ENCODE measurements around the gene RNF14.
"Not testable (repeated sequence)": the region's sequence is repeated elsewhere in the genome, so short reads cannot be mapped to it uniquely, and the experiment has no call there.

The RNF14 gene, protein sequence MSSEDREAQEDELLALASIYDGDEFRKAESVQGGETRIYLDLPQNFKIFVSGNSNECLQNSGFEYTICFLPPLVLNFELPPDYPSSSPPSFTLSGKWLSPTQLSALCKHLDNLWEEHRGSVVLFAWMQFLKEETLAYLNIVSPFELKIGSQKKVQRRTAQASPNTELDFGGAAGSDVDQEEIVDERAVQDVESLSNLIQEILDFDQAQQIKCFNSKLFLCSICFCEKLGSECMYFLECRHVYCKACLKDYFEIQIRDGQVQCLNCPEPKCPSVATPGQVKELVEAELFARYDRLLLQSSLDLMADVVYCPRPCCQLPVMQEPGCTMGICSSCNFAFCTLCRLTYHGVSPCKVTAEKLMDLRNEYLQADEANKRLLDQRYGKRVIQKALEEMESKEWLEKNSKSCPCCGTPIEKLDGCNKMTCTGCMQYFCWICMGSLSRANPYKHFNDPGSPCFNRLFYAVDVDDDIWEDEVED

GRCh38 chr5:141968914-141969608 is at the start of gene RNF14:
RNF14 (plus strand) TSS chr5:141969105; CDS start chr5:141973589, 4,484 bp downstream.
- peak; percentile 90 for DNase-seq (ENCODE audit: low read depth)
- TF ChIP-seq CTCF (conservative IDR thresholded peaks at IDR 0.05; ENCODE audit: control insufficient read depth, insufficient read depth, low read depth, low read length): peak; percentile 56
- H3K4me3 ChIP-seq (ENCODE audit: control insufficient read depth, low read depth, low read length): peak within 1 kb of the TSS; percentile 94

GRCh38 chr5:141919218-141920119 is 49.4 kb upstream of the RNF14 start:
- no peak for TF ChIP-seq CTCF (conservative IDR thresholded peaks at IDR 0.05; ENCODE audit: control insufficient read depth, insufficient read depth, low read depth, low read length)
- no peak for DNase-seq (ENCODE audit: low read depth)
- H3K4me3 ChIP-seq (ENCODE audit: control insufficient read depth, low read depth, low read length): no peak overlapping the region

GRCh38 chr5:141920771-141921170 is 48.1 kb upstream of the RNF14 start:
- H3K4me3 ChIP-seq (ENCODE audit: control insufficient read depth, low read depth, low read length): no peak overlapping the region
- no peak for DNase-seq (ENCODE audit: low read depth)
- no peak for TF ChIP-seq CTCF (conservative IDR thresholded peaks at IDR 0.05; ENCODE audit: control insufficient read depth, insufficient read depth, low read depth, low read length)

- not testable (repeated sequence) for DNase-seq (ENCODE audit: low read depth)
- H3K4me3 ChIP-seq (ENCODE audit: control insufficient read depth, low read depth, low read length): peak overlapping the region; percentile 70
Observed at GRCh38 chr5:141922827-141923447, 46.0 kb upstream of the RNF14 start.

DNA sequence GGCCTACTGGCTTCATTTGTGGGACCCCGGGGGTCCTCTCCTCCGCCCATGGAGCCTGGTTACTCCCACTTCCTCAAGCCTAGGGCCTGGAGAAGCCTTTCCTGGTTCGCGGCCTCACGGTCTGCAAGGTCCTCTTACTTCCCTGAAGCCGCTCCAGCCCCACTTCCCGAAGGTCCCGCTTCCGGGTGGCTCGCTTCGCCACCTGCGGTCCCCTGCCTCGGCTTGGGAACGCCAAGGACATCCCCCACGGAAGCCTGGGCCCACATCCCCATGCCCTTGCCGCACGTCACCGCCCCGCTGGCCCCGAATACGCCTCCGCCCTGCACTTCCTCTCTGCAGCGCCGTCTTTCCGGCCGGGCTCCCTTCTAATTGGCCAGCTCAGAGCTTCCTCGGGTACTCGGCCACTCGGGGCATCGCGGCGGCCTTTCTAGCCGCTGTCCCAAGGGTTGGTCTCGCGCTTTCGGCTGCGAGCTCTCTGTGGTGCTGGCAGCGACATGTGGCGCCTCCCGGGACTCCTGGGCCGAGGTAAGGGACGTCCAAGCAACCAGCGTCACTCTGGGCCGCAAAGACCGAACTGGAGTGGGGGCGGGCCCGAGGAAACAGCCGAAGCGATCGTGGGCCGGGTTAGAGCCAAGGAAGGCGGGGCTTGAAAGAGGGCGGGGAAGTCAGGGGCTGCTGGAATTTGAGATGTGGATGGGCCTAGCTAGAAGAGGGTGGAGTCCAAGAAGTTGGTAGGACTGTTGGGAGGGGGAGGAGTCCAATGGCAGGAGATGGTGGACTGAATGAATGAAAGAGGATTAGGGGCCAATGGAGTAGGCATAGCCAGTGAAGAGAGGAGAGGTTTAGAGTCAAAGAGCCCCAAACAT is 45.2 kb upstream of the RNF14 start, which contains the start of gene DELE1:
DELE1 (plus strand) TSS at position 424 of the 866 bp plus-strand sequence; CDS start at position 495, 71 bp downstream.
- TF ChIP-seq CTCF (conservative IDR thresholded peaks at IDR 0.05; ENCODE audit: control insufficient read depth, insufficient read depth, low read depth, low read length): no peak
- peak within 1 kb of the TSS; percentile 70 for H3K4me3 ChIP-seq (ENCODE audit: control insufficient read depth, low read depth, low read length)
- DNase-seq (ENCODE audit: low read depth): peak; percentile 92

- TF ChIP-seq CTCF (conservative IDR thresholded peaks at IDR 0.05; ENCODE audit: control insufficient read depth, insufficient read depth, low read depth, low read length): no peak
- no peak for DNase-seq (ENCODE audit: low read depth)
- no peak overlapping the region for H3K4me3 ChIP-seq (ENCODE audit: control insufficient read depth, low read depth, low read length)
Observed at GRCh38 chr5:141926434-141926833, 42.5 kb upstream of the RNF14 start.
